GM23248 (cell line): Measurements from ENCODE around the gene BNIP5. TPM values are rescaled to one million over a fixed set of nuclear protein-coding genes. Genes with fewer than 3 reads are reported as not detected.

Source experiments
- DNase-seq: peaks from one replicate; pipeline ENCODE4 v3.0.0-alpha.2; 2015
- H2AFZ ChIP-seq: fragments of 200-600 bp; sonication (generic); 2 replicates; pipeline ENCODE4 v1.6.1; 2016; ENCODE audit warnings: antibody characterized with exemption
- H3F3A ChIP-seq: fragments of 200-600 bp; sonication (generic); 2 replicates; pipeline ENCODE4 v1.6.1; 2016; ENCODE audit warnings: mild to moderate bottlenecking, antibody characterized with exemption, mixed run types; ENCODE audit not compliant: insufficient read depth
- H3K27ac ChIP-seq: fragments of 200-600 bp; sonication (generic); 2 replicates; pipeline ENCODE4 v1.5.1; 2016; ENCODE audit warnings: mild to moderate bottlenecking
- H3K27me3 ChIP-seq: fragments of 200-600 bp; sonication (generic); replicated peaks from 2 replicates; pipeline ENCODE4 v1.6.1; 2016; ENCODE audit warnings: mild to moderate bottlenecking; ENCODE audit not compliant: insufficient read depth
- H3K36me3 ChIP-seq: fragments of 200-600 bp; sonication (generic); 2 replicates; pipeline ENCODE4 v1.6.1; 2016; ENCODE audit warnings: low read depth, mild to moderate bottlenecking
- H3K4me1 ChIP-seq: fragments of 200-600 bp; sonication (generic); 2 replicates; pipeline ENCODE4 v1.6.1; 2016; ENCODE audit warnings: mild to moderate bottlenecking; ENCODE audit not compliant: insufficient read depth
- H3K4me2 ChIP-seq: fragments of 200-600 bp; sonication (generic); one replicate; pipeline ENCODE4 v1.6.1; 2016; ENCODE audit warnings: mild to moderate bottlenecking; ENCODE audit not compliant: unreplicated experiment
- H3K4me3 ChIP-seq: fragments of 200-600 bp; sonication (generic); 2 replicates; pipeline ENCODE4 v1.5.1; 2016; ENCODE audit warnings: mild to moderate bottlenecking
- H3K79me2 ChIP-seq: fragments of 200-600 bp; sonication (generic); 2 replicates; pipeline ENCODE4 v1.6.1; 2016; ENCODE audit warnings: mild to moderate bottlenecking; ENCODE audit not compliant: insufficient read depth
- H3K9ac ChIP-seq: fragments of 200-600 bp; sonication (generic); 2 replicates; pipeline ENCODE4 v1.6.1; 2016; ENCODE audit warnings: mild to moderate bottlenecking
- H3K9me2 ChIP-seq: fragments of 200-600 bp; sonication (generic); 2 replicates; pipeline ENCODE4 v1.6.1; 2016; ENCODE audit warnings: mixed run types, mild to moderate bottlenecking, moderate library complexity; ENCODE audit not compliant: insufficient read depth
- H3K9me3 ChIP-seq: fragments of 200-600 bp; sonication (generic); one replicate; pipeline ENCODE4 v1.6.1; 2017; ENCODE audit warnings: low read depth
- H4K20me1 ChIP-seq: fragments of 200-600 bp; sonication (generic); 2 replicates; pipeline ENCODE4 v1.6.0; 2016; ENCODE audit not compliant: insufficient read depth
- EZH2 ChIP-seq: fragments of 200-600 bp; sonication (generic); IDR thresholded peaks from 2 replicates; pipeline ENCODE4 v1.6.1; 2018; ENCODE audit warnings: antibody characterized with exemption, mild to moderate bottlenecking; ENCODE audit not compliant: insufficient read depth, poor library complexity, severe bottlenecking
- EZH2phosphoT487 ChIP-seq: fragments of 200-600 bp; sonication (generic); IDR thresholded peaks from 2 replicates; pipeline ENCODE4 v1.6.1; 2018; ENCODE audit warnings: antibody characterized with exemption, moderate library complexity, mild to moderate bottlenecking, low read depth; ENCODE audit not compliant: insufficient read depth
- WGBS, 2 experiments: methylation state at CpG; one replicate each; pipeline ENCODE4 v1.1.6; 2015 to 2017; ENCODE audit warnings: low lambda C conversion rate in 2 of 2, low coverage in 1 of 2; ENCODE audit errors: missing lambda C conversion rate in 2 of 2; 5-methylcytosine and 5-hydroxymethylcytosine counted together
- in situ Hi-C: fragments of 300-500 bp; cut with MboI; formaldehyde crosslinking; loops from 2 replicates; pipeline ENCODE4 v1.15.0; 2020
- polyA plus RNA-seq: library from polyadenylated mRNA; unstranded; fragments of >200 nt; fragmentation: Nextera tagmentation; extraction: Ambion mirVana; gene quantifications from 2 replicates; pipeline ENCODE4 v1.2.1, GENCODE V29; 2016
- total RNA-seq: library from RNA; depleted of rRNA; stranded (reverse); fragments of >200 nt; shearing (Covaris generic); gene quantifications from 2 replicates; pipeline ENCODE4 v1.2.3, GENCODE V29; 2014

BNIP5 gene
- total and polyA plus RNA-seq, 2 experiments from 2014 or later, result not detected

- H3K9ac ChIP-seq, result peak overlapping the region; percentile 45; the same call in 1 of the 2 replicates
- H3K4me1 ChIP-seq, result peaks cover 20% of the 10 kb centered on the region
- no peaks in the 10 kb centered on the region for H4K20me1 ChIP-seq
- no peaks in the 10 kb centered on the region for H3K79me2 ChIP-seq
- peak overlapping the region; percentile 25; the same call in 1 of the 2 replicates for H3K4me3 ChIP-seq
- no peaks in the 10 kb centered on the region for H3K27me3 ChIP-seq
- peak overlapping the region; percentile 15; the same call in 1 of the 2 replicates for H2AFZ ChIP-seq
- peaks cover 22% of the 10 kb centered on the region for H3F3A ChIP-seq
- 65 to 67% methylated on average over 15 of the region's 15 CpGs for WGBS, 2 experiments
- H3K27ac ChIP-seq, result peak overlapping the region; percentile 77
- DNase-seq, result peak; percentile 76
- peak overlapping the region; percentile 47 for H3K4me2 ChIP-seq
- TF ChIP-seq EZH2 (no peak), EZH2phosphoT487 (0 out of 2 replicates have a peak, but pooled peaks have one; percentile 70)
- no peaks in the 10 kb centered on the region for H3K9me2 ChIP-seq
- H3K36me3 ChIP-seq, result no peaks in the 10 kb centered on the region
- no peaks in the 10 kb centered on the region for H3K9me3 ChIP-seq
- in situ Hi-C loops, result no loop called here
Observed at GRCh38 chr6:36350681-36351571, 14.2 kb upstream of the BNIP5 start.

- H3K27ac ChIP-seq, result peak overlapping the region; percentile 77; the same call in 1 of the 2 replicates
- H3K9me3 ChIP-seq, result no peaks in the 10 kb centered on the region
- no peak overlapping the region for H2AFZ ChIP-seq
- no peak for DNase-seq
- WGBS, 2 experiments, result 78 to 87% methylated on average over 4 of the region's 4 CpGs
- no peaks in the 10 kb centered on the region for H3K27me3 ChIP-seq
- peaks cover 20% of the 10 kb centered on the region for H3K4me1 ChIP-seq
- H3K79me2 ChIP-seq, result no peaks in the 10 kb centered on the region
- H3K4me2 ChIP-seq, result no peak overlapping the region
- H4K20me1 ChIP-seq, result no peaks in the 10 kb centered on the region
- H3K9me2 ChIP-seq, result no peaks in the 10 kb centered on the region
- H3K36me3 ChIP-seq, result no peaks in the 10 kb centered on the region
- no peak for TF ChIP-seq EZH2phosphoT487
- no peak for TF ChIP-seq EZH2
- in situ Hi-C loops, result no loop called here
- H3F3A ChIP-seq, result peaks cover 22% of the 10 kb centered on the region
- no peak overlapping the region for H3K9ac ChIP-seq
- no peak overlapping the region for H3K4me3 ChIP-seq
Observed at GRCh38 chr6:36350082-36350481, 13.4 kb upstream of the BNIP5 start.

GRCh38 chr6:36349240-36349639, 12.6 kb upstream of the BNIP5 start:
- H3K4me2 ChIP-seq, result no peak overlapping the region
- in situ Hi-C loops, result no loop called here
- no peaks in the 10 kb centered on the region for H3K27me3 ChIP-seq
- H3K9me2 ChIP-seq, result no peaks in the 10 kb centered on the region
- H2AFZ ChIP-seq, result no peak overlapping the region
- DNase-seq, result no peak
- H3K27ac ChIP-seq, result no peak overlapping the region
- H4K20me1 ChIP-seq, result no peaks in the 10 kb centered on the region
- H3K4me3 ChIP-seq, result no peak overlapping the region
- WGBS, 2 experiments, result 84 to 89% methylated on average over 6 of the region's 6 CpGs
- peaks cover 20% of the 10 kb centered on the region for H3K4me1 ChIP-seq
- H3K36me3 ChIP-seq, result no peaks in the 10 kb centered on the region
- TF ChIP-seq EZH2phosphoT487 (no peak), EZH2 (no peak)
- no peaks in the 10 kb centered on the region for H3K9me3 ChIP-seq
- no peak overlapping the region for H3K9ac ChIP-seq
- peaks cover 22% of the 10 kb centered on the region for H3F3A ChIP-seq
- no peaks in the 10 kb centered on the region for H3K79me2 ChIP-seq

GRCh38 chr6:36347621-36348020, 10.9 kb upstream of the BNIP5 start:
- 79 to 91% methylated on average over 4 of the region's 4 CpGs for WGBS, 2 experiments

More at GRCh38 chr6:36347621-36348020, 10.9 kb upstream of the BNIP5 start:
- Histone ChIP-seq H3K9me2 (no peaks in the 10 kb centered on the region), H3K9me3 (no peaks in the 10 kb centered on the region), H3K4me1 (peaks cover 20% of the 10 kb centered on the region), H3K27me3 (no peaks in the 10 kb centered on the region), H3K4me2 (no peak overlapping the region), H4K20me1 (no peaks in the 10 kb centered on the region), H3K27ac (no peak overlapping the region), H3K9ac (no peak overlapping the region), H3K36me3 (no peaks in the 10 kb centered on the region), H2AFZ (no peak overlapping the region), H3F3A (peaks cover 18% of the 10 kb centered on the region), H3K79me2 (no peaks in the 10 kb centered on the region), H3K4me3 (no peak overlapping the region)
- in situ Hi-C loops, result no loop called here
- no peak for DNase-seq
- TF ChIP-seq EZH2phosphoT487, result no peak
- TF ChIP-seq EZH2, result no peak
